ENCODE results near the gene S1PR3. TPM values are rescaled to one million over a fixed set of nuclear protein-coding genes. Genes with fewer than 3 reads are reported as not detected.
A peak's percentile ranks its signal among the peaks of the same experiment; 100 is the strongest.

S1PR3 gene
- total and polyA plus RNA-seq, 2 donors (not counting 3 experiments of a cell fraction or from before 2014, with no cell fraction given), result 12.5 to 25.8 TPM

DNA sequence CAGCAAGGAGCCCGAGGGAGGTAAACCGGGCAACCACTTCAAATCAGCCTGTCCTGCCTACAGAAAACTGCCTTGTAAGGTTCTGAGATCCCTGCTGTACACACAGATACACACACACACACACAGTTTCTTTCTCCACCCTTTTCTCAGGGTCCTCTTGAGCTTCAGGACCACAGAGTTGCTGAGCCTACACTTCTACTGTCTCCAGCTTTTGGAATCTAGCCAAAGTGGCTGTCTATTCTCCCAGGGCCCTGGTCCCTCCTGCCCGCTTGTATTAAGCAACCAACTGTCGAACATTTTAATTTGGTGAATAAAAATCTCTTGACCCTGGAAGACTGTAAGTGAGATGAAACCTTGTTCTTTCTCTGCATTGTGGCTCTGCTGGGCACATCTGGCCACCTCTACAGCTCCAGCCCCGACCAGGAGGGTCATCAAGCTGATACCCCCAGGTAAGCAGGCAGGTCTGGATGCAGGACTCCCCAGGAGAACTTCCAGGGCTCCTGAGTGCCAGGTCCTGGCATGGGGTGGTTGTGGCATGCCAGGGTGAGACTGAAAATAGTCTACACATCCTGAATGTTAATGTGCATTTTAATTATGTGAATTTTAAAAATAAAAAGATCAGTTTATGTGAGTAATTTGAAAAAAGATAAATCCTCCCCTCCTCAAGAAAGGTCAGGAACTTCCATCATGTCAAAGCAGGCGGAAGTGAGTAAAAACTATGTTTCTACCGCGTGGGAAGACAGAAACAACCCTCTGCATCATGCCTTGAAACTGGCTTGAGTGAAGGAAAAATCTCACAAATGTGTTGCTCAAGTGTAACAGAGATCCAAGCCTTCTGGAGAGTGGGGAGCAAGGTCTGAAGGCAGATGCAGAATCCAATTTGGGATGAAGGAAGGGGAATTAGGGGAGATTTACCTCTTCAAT, 15.0 kb upstream of the S1PR3 start:
- BruUV-seq (replicated peaks), result no TSS peak
- peaks cover 3 to 5% of the 10 kb centered on the region in 2 experiments for H3K27me3 ChIP-seq (ENCODE audit: control insufficient read depth in 2 of 2, insufficient read depth in 2 of 2, low read length in 2 of 2)
- H3K9me3 ChIP-seq (replicated peaks; ENCODE audit: control insufficient read depth, insufficient read depth, low read length), result no peaks in the 10 kb centered on the region
- intact Hi-C loops (cut with micrococcal nuclease) (no loop called here), dilution Hi-C loops (cut with MboI; ENCODE audit: extremely low pct_ligation_motif_present, low sequenced_read_pairs) (no loop called here)
- DNase-seq (ENCODE audit: low read depth, low spot score) (no peak), FAIRE-seq (peak; percentile 12)
- no peaks in the 10 kb centered on the region for H3K4me1 ChIP-seq (ENCODE audit: control insufficient read depth, extremely low read depth, insufficient read depth, low read length)
- TF ChIP-seq MYC (IDR thresholded peaks at IDR 0.05; ENCODE audit: low read depth, low read length) (no peak), POLR2A (IDR thresholded peaks at IDR 0.05; ENCODE audit: low read depth, low read length) (no peak), FOS (IDR thresholded peaks at IDR 0.05; ENCODE audit: borderline replicate concordance, insufficient read depth, low read length) (no peak), POLR2AphosphoS5 (IDR thresholded peaks at IDR 0.05; ENCODE audit: insufficient read depth, low read depth, low read length) (no peak), JUN (IDR thresholded peaks at IDR 0.05; ENCODE audit: borderline replicate concordance, insufficient read depth, insufficient read length, low read depth) (no peak), GATA2 (IDR thresholded peaks at IDR 0.05; ENCODE audit: insufficient read depth, insufficient read length, low read depth, low read length) (no peak), EZH2 (IDR thresholded peaks at IDR 0.05; ENCODE audit: borderline replicate concordance, low read depth, low read length, severe bottlenecking) (no peak)
- TF ChIP-seq, protein P1, sequence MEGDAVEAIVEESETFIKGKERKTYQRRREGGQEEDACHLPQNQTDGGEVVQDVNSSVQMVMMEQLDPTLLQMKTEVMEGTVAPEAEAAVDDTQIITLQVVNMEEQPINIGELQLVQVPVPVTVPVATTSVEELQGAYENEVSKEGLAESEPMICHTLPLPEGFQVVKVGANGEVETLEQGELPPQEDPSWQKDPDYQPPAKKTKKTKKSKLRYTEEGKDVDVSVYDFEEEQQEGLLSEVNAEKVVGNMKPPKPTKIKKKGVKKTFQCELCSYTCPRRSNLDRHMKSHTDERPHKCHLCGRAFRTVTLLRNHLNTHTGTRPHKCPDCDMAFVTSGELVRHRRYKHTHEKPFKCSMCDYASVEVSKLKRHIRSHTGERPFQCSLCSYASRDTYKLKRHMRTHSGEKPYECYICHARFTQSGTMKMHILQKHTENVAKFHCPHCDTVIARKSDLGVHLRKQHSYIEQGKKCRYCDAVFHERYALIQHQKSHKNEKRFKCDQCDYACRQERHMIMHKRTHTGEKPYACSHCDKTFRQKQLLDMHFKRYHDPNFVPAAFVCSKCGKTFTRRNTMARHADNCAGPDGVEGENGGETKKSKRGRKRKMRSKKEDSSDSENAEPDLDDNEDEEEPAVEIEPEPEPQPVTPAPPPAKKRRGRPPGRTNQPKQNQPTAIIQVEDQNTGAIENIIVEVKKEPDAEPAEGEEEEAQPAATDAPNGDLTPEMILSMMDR (IDR thresholded peaks at IDR 0.05; ENCODE audit: extremely low read depth in 1 of 2, insufficient read depth in 1 of 2, low read depth in 1 of 2, low read length in 2 of 2), result no peak
- TF ChIP-seq, protein P2, sequence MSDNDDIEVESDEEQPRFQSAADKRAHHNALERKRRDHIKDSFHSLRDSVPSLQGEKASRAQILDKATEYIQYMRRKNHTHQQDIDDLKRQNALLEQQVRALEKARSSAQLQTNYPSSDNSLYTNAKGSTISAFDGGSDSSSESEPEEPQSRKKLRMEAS (IDR thresholded peaks at IDR 0.05; ENCODE audit: insufficient read depth, insufficient read length), result no peak
- no peaks in the 10 kb centered on the region for H3K9me1 ChIP-seq (replicated peaks; ENCODE audit: control insufficient read depth, extremely low read depth, insufficient read depth, low read length)
- CTCF ChIA-PET, result no interaction called here
- H4K20me1 ChIP-seq (replicated peaks; ENCODE audit: control insufficient read depth, extremely low read depth, insufficient read depth, low read length), result no peaks in the 10 kb centered on the region
- no peaks in the 10 kb centered on the region for H3K36me3 ChIP-seq (ENCODE audit: control insufficient read depth in 2 of 2, extremely low read depth in 1 of 2, insufficient read depth in 2 of 2, low read length in 2 of 2)
- no peak overlapping the region for H3K9ac ChIP-seq (replicated peaks; ENCODE audit: extremely low read depth, insufficient read depth, low read length)
- H3K79me2 ChIP-seq (ENCODE audit: control insufficient read depth, insufficient read depth, low read length), result no peaks in the 10 kb centered on the region
- no peak overlapping the region for H3K4me3 ChIP-seq (replicated peaks in 1 of 3; ENCODE audit: insufficient read depth in 1 of 3, low read depth in 1 of 3, low read length in 3 of 3)
- H3K27ac ChIP-seq (ENCODE audit: insufficient read depth, low read depth, low read length), result no peak overlapping the region
- POLR2A ChIA-PET, result no interaction called here
- H3K4me2 ChIP-seq (ENCODE audit: insufficient read depth, low read length), result no peak overlapping the region
- H2AFZ ChIP-seq (ENCODE audit: low read depth, low read length), result no peak overlapping the region

All from endothelial cell of umbilical vein (primary cell).